Activated CD4-positive, alpha-beta T cell treated with anti-CD3 and anti-CD28 coated beads, Interleukin-2, amount 10 ng/mL, durations not matched to agents 24 days and 14 days (primary cell): Measurements from ENCODE around the gene MYLK2. TPM values are rescaled to one million over a fixed set of nuclear protein-coding genes. Genes with fewer than 3 reads are reported as not detected.
A peak's percentile ranks its signal among the peaks of the same experiment; 100 is the strongest.

Source experiments
- DNase-seq: peaks from one replicate; pipeline ENCODE4 v3.0.0; 2022
- H3K27ac Mint-ChIP-seq: one replicate; pipeline ENCODE4 v1.8.0; 2022; ENCODE audit warnings: mild to moderate bottlenecking, mixed read lengths
- H3K27me3 Mint-ChIP-seq: one replicate; pipeline ENCODE4 v1.8.0; 2022; ENCODE audit warnings: mixed read lengths
- H3K36me3 Mint-ChIP-seq: one replicate; pipeline ENCODE4 v1.8.0; 2022; ENCODE audit warnings: low read depth, mild to moderate bottlenecking, mixed read lengths
- H3K4me1 Mint-ChIP-seq: one replicate; pipeline ENCODE4 v1.8.0; 2021; ENCODE audit warnings: mixed read lengths
- H3K4me3 Mint-ChIP-seq: one replicate; pipeline ENCODE4 v1.8.0; 2022; ENCODE audit warnings: mild to moderate bottlenecking, moderate library complexity, mixed read lengths
- H3K9me3 Mint-ChIP-seq: one replicate; pipeline ENCODE4 v1.8.0; 2021; ENCODE audit warnings: mixed read lengths
- intact Hi-C: fragments of 100-400 bp; cut with micrococcal nuclease; formaldehyde crosslinking; loops from one replicate; pipeline ENCODE4 v1.15.1; 2023
- total RNA-seq: library from RNA; stranded (reverse); gene quantifications from 2 replicates; pipeline ENCODE4 v1.2.3, GENCODE V29; 2022

Gene MYLK2
- total RNA-seq, 1 donor from 2014 or later: 0.28 TPM

- no peaks in the 10 kb centered on the region for H3K4me1 Mint-ChIP-seq
- no peak overlapping the region for H3K27ac Mint-ChIP-seq
- peaks cover 5% of the 10 kb centered on the region for H3K27me3 Mint-ChIP-seq
- H3K9me3 Mint-ChIP-seq: no peaks in the 10 kb centered on the region
- intact Hi-C loops: no loop called here
- DNase-seq: no peak
- H3K36me3 Mint-ChIP-seq: no peaks in the 10 kb centered on the region
- no peak overlapping the region for H3K4me3 Mint-ChIP-seq
Measured at GRCh38 chr20:31844737-31845299, 25.7 kb downstream of the MYLK2 start.

GRCh38 chr20:31845300-31845863 is 26.2 kb downstream of the MYLK2 start, which contains the start of gene FOXS1:
Gene FOXS1 (minus strand): TSS chr20:31845604. CDS start chr20:31845542, 62 bp downstream.
- Mint-ChIP-seq H3K36me3 (no peaks in the 10 kb centered on the region), H3K4me1 (no peaks in the 10 kb centered on the region), H3K27ac (no peak within 1 kb of the TSS), H3K4me3 (no peak within 1 kb of the TSS), H3K27me3 (peaks cover 5% of the 10 kb centered on the region), H3K9me3 (no peaks in the 10 kb centered on the region)
- intact Hi-C loops: no loop called here
- DNase-seq: no peak

- Mint-ChIP-seq H3K4me3 (no peak overlapping the region), H3K27me3 (peaks cover 12% of the 10 kb centered on the region), H3K36me3 (no peaks in the 10 kb centered on the region), H3K27ac (no peak overlapping the region), H3K4me1 (no peaks in the 10 kb centered on the region), H3K9me3 (no peaks in the 10 kb centered on the region)
- DNase-seq: no peak
- intact Hi-C loops: loop anchor here (1.0 kb wide), 1 partner anchor 24 kb away; no protein-coding TSS in a partner anchor
Measured at GRCh38 chr20:31846793-31847138, 27.6 kb downstream of the MYLK2 start.

- no peaks in the 10 kb centered on the region for H3K9me3 Mint-ChIP-seq
- intact Hi-C loops: no loop called here
- peaks cover 12% of the 10 kb centered on the region for H3K27me3 Mint-ChIP-seq
Measured at GRCh38 chr20:31848088-31848999, 29.2 kb downstream of the MYLK2 start.

GRCh38 chr20:31849306-31849930 is 30.3 kb downstream of the MYLK2 start:
- DNase-seq: no peak
- no peak overlapping the region for H3K27ac Mint-ChIP-seq
- no peak overlapping the region for H3K4me3 Mint-ChIP-seq
- H3K36me3 Mint-ChIP-seq: no peaks in the 10 kb centered on the region
- H3K4me1 Mint-ChIP-seq: no peaks in the 10 kb centered on the region
- peaks cover 12% of the 10 kb centered on the region for H3K27me3 Mint-ChIP-seq
- H3K9me3 Mint-ChIP-seq: no peaks in the 10 kb centered on the region
- intact Hi-C loops: no loop called here

More at GRCh38 chr20:31848088-31848999, 29.2 kb downstream of the MYLK2 start:
- no peaks in the 10 kb centered on the region for H3K4me1 Mint-ChIP-seq
- H3K36me3 Mint-ChIP-seq: no peaks in the 10 kb centered on the region
- no peak for DNase-seq
- H3K4me3 Mint-ChIP-seq: no peak overlapping the region
- H3K27ac Mint-ChIP-seq: no peak overlapping the region

GRCh38 chr20:31851240-31851955 is 32.2 kb downstream of the MYLK2 start:
- no peak for DNase-seq
- Mint-ChIP-seq H3K4me3 (no peak overlapping the region), H3K9me3 (no peaks in the 10 kb centered on the region), H3K27me3 (peaks cover 12% of the 10 kb centered on the region), H3K36me3 (no peaks in the 10 kb centered on the region), H3K4me1 (no peaks in the 10 kb centered on the region), H3K27ac (no peak overlapping the region)
- intact Hi-C loops: loop anchor here (5.0 kb wide), 1 partner anchor 181 kb away; no protein-coding TSS in a partner anchor

- no peak overlapping the region for H3K4me3 Mint-ChIP-seq
- H3K36me3 Mint-ChIP-seq: no peaks in the 10 kb centered on the region
- peaks cover 15% of the 10 kb centered on the region for H3K27me3 Mint-ChIP-seq
- no peak for DNase-seq
- H3K4me1 Mint-ChIP-seq: peaks cover 3% of the 10 kb centered on the region
- intact Hi-C loops: loop anchor here (5.0 kb wide), 1 partner anchor 179 kb away; no protein-coding TSS in a partner anchor
- no peaks in the 10 kb centered on the region for H3K9me3 Mint-ChIP-seq
- no peak overlapping the region for H3K27ac Mint-ChIP-seq
Measured at GRCh38 chr20:31853481-31853880, 34.3 kb downstream of the MYLK2 start.

- Mint-ChIP-seq H3K27me3 (peaks cover 23% of the 10 kb centered on the region), H3K9me3 (no peaks in the 10 kb centered on the region), H3K27ac (no peak overlapping the region), H3K4me3 (no peak overlapping the region), H3K4me1 (peaks cover 7% of the 10 kb centered on the region), H3K36me3 (no peaks in the 10 kb centered on the region)
- intact Hi-C loops: no loop called here
- no peak for DNase-seq
Measured at GRCh38 chr20:31856516-31856915, 37.4 kb downstream of the MYLK2 start.

- Mint-ChIP-seq H3K4me3 (peak overlapping the region; percentile 9), H3K9me3 (no peaks in the 10 kb centered on the region), H3K27ac (no peak overlapping the region), H3K27me3 (peaks cover 33% of the 10 kb centered on the region), H3K4me1 (peaks cover 11% of the 10 kb centered on the region), H3K36me3 (no peaks in the 10 kb centered on the region)
- intact Hi-C loops: no loop called here
- DNase-seq: peak; percentile 77
Measured at GRCh38 chr20:31857861-31858759, 39.0 kb downstream of the MYLK2 start.

- no peaks in the 10 kb centered on the region for H3K9me3 Mint-ChIP-seq
- H3K27ac Mint-ChIP-seq: no peak overlapping the region
- DNase-seq: no peak
- peaks cover 34% of the 10 kb centered on the region for H3K27me3 Mint-ChIP-seq
- intact Hi-C loops: no loop called here
- H3K36me3 Mint-ChIP-seq: no peaks in the 10 kb centered on the region
- H3K4me3 Mint-ChIP-seq: peak overlapping the region; percentile 9
- H3K4me1 Mint-ChIP-seq: peaks cover 11% of the 10 kb centered on the region
Measured at GRCh38 chr20:31858760-31859083, 39.6 kb downstream of the MYLK2 start.

GRCh38 chr20:31859266-31859997 is 40.3 kb downstream of the MYLK2 start:
- intact Hi-C loops: no loop called here
- H3K27ac Mint-ChIP-seq: no peak overlapping the region
- peaks cover 34% of the 10 kb centered on the region for H3K27me3 Mint-ChIP-seq

GRCh38 chr20:31859998-31860380 is 40.8 kb downstream of the MYLK2 start:
- Mint-ChIP-seq H3K36me3 (no peaks in the 10 kb centered on the region), H3K27ac (no peak overlapping the region), H3K27me3 (peaks cover 35% of the 10 kb centered on the region), H3K4me3 (no peak overlapping the region), H3K9me3 (no peaks in the 10 kb centered on the region), H3K4me1 (peaks cover 11% of the 10 kb centered on the region)
- intact Hi-C loops: no loop called here
- DNase-seq: no peak

More at GRCh38 chr20:31859266-31859997, 40.3 kb downstream of the MYLK2 start:
- Mint-ChIP-seq H3K36me3 (no peaks in the 10 kb centered on the region), H3K4me1 (peaks cover 11% of the 10 kb centered on the region), H3K9me3 (no peaks in the 10 kb centered on the region), H3K4me3 (no peak overlapping the region)
- DNase-seq: no peak
